HFF-Myc (cell line): Measurements from ENCODE around the gene SSTR1.
"Not testable (repeated sequence)": the region's sequence is repeated elsewhere in the genome, so short reads cannot be mapped to it uniquely, and the experiment has no call there.

Experiments
- DNase-seq: peaks from one replicate; pipeline ENCODE4 v3.0.0-alpha.2; 2011; ENCODE audit warnings: low read depth; ENCODE audit errors: extremely low read depth
- H3K4me3 ChIP-seq: replicated peaks from 2 replicates; pipeline ENCODE4 v1.5.1; 2011; ENCODE audit warnings: low read depth, mild to moderate bottlenecking, control low read depth, low read length
- TF ChIP-seq, protein P1 (sequence below): IDR thresholded peaks from 2 replicates; pipeline ENCODE4 v1.5.1; 2012; ENCODE audit warnings: mild to moderate bottlenecking, low read depth, low read length, control low read depth; ENCODE audit errors: missing control alignments

Gene SSTR1

GRCh38 chr14:38176379-38176778 is 31.3 kb upstream of the SSTR1 start:
- TF ChIP-seq, protein P1, sequence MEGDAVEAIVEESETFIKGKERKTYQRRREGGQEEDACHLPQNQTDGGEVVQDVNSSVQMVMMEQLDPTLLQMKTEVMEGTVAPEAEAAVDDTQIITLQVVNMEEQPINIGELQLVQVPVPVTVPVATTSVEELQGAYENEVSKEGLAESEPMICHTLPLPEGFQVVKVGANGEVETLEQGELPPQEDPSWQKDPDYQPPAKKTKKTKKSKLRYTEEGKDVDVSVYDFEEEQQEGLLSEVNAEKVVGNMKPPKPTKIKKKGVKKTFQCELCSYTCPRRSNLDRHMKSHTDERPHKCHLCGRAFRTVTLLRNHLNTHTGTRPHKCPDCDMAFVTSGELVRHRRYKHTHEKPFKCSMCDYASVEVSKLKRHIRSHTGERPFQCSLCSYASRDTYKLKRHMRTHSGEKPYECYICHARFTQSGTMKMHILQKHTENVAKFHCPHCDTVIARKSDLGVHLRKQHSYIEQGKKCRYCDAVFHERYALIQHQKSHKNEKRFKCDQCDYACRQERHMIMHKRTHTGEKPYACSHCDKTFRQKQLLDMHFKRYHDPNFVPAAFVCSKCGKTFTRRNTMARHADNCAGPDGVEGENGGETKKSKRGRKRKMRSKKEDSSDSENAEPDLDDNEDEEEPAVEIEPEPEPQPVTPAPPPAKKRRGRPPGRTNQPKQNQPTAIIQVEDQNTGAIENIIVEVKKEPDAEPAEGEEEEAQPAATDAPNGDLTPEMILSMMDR, result no peak
- no peak overlapping the region for H3K4me3 ChIP-seq
- DNase-seq, result no peak

GRCh38 chr14:38184132-38184531 is 23.6 kb upstream of the SSTR1 start:
- no peak for DNase-seq
- TF ChIP-seq, protein P1, result no peak
- no peak overlapping the region for H3K4me3 ChIP-seq

DNA sequence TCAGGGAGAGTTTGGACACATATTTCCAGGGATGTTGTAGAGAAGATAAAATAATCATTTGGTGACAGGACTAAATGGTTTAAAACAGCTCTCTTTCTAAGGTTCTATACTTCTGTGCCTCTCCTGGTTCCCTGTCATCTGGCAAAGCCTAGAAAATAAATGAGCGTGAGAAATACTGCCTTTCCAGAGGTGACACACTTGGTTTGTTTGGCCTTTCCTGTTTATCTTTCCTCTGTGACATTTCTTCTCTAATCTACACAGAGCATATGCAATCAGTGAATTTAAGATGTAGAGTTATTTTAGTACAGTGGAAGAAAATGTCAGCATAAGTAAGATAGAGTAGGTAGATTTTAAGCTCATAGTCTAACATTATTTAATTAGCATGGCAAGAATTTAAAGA is 22.0 kb upstream of the SSTR1 start:
- DNase-seq, result no peak
- no peak overlapping the region for H3K4me3 ChIP-seq
- TF ChIP-seq, protein P1, result no peak

DNA sequence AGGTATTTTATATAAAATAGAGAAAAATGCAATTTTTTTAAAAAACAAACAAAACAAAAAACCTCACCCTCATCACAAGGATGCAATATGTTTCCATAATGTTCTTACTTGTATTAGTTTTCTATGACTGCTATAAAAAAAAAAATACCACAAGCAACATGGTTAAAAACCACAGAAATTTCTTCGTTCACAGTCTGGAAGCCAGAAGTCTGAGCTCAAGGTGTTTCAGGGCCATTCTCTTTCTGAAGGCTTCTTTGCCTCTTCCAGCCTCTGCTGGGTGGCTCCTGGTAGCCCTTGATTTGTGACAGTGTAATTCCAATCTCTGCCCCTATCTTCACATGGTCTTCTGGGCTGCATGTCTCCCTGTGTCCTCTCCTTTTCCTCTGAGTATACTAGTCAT is 21.5 kb upstream of the SSTR1 start:
- TF ChIP-seq, protein P1, result no peak

GRCh38 chr14:38187528-38187927 is 20.2 kb upstream of the SSTR1 start:
- TF ChIP-seq, protein P1, result no peak
- DNase-seq, result no peak

More for the DNA sequence above, 21.5 kb upstream of the SSTR1 start:
- no peak overlapping the region for H3K4me3 ChIP-seq
- no peak for DNase-seq

GRCh38 chr14:38189930-38190726 is 17.6 kb upstream of the SSTR1 start:
- no peak overlapping the region for H3K4me3 ChIP-seq
- DNase-seq, result no peak
- TF ChIP-seq, protein P1, result no peak

More at GRCh38 chr14:38187528-38187927, 20.2 kb upstream of the SSTR1 start:
- no peak overlapping the region for H3K4me3 ChIP-seq

DNA sequence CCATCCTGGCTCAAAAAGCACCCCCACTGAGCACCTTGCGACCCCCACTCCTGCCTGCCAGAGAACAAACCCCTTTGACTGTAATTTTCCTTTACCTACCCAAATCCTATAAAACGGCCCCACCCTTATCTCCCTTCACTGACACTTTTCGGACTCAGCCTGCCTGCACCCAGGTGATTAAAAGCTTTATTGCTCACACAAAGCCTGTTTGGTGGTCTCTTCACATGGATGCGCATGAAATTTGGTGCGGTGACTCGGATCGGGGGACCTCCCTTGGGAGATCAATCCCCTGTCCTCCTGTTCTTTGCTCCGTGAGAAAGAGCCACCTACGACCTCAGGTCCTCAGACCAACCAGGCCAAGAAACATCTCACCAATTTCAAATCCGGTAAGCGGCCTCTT is 16.9 kb upstream of the SSTR1 start:
- not testable (repeated sequence) for H3K4me3 ChIP-seq, DNase-seq

GRCh38 chr14:38191491-38191890 is 16.2 kb upstream of the SSTR1 start:
- H3K4me3 ChIP-seq, result not testable (repeated sequence)

More at GRCh38 chr14:38191491-38191890, 16.2 kb upstream of the SSTR1 start:
- DNase-seq, result not testable (repeated sequence)
